ENCODE data around the gene CEMIP.

CEMIP gene

DNA sequence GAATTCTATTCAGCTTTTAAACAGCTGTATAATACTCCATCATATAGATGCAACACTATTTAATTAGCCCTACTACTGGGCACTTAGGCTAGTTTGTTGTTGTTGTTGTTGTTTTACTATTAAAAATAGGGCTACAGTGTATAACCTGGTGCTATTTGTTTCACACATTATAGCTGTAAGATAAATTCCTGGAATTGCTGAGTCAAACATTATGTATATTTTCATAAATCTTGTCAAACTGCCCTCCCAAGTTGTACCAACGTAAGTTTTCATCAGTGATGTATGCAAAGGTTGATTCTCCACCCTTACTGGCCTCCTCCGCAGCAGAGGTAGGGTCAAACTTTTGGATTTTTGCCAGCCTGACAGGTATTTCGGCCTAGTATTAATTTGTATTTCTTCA, 3.8 kb upstream of the CEMIP start:
- DNase-seq (ENCODE audit: low read depth in 2 of 2): no peak
- no peak overlapping the region for H3K4me3 ChIP-seq (replicated peaks in 1 of 2; ENCODE audit: low read depth in 2 of 2, low read length in 2 of 2)
- TF ChIP-seq, protein P1, sequence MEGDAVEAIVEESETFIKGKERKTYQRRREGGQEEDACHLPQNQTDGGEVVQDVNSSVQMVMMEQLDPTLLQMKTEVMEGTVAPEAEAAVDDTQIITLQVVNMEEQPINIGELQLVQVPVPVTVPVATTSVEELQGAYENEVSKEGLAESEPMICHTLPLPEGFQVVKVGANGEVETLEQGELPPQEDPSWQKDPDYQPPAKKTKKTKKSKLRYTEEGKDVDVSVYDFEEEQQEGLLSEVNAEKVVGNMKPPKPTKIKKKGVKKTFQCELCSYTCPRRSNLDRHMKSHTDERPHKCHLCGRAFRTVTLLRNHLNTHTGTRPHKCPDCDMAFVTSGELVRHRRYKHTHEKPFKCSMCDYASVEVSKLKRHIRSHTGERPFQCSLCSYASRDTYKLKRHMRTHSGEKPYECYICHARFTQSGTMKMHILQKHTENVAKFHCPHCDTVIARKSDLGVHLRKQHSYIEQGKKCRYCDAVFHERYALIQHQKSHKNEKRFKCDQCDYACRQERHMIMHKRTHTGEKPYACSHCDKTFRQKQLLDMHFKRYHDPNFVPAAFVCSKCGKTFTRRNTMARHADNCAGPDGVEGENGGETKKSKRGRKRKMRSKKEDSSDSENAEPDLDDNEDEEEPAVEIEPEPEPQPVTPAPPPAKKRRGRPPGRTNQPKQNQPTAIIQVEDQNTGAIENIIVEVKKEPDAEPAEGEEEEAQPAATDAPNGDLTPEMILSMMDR (IDR thresholded peaks at IDR 0.05; ENCODE audit: low read depth, low read length): no peak

DNA sequence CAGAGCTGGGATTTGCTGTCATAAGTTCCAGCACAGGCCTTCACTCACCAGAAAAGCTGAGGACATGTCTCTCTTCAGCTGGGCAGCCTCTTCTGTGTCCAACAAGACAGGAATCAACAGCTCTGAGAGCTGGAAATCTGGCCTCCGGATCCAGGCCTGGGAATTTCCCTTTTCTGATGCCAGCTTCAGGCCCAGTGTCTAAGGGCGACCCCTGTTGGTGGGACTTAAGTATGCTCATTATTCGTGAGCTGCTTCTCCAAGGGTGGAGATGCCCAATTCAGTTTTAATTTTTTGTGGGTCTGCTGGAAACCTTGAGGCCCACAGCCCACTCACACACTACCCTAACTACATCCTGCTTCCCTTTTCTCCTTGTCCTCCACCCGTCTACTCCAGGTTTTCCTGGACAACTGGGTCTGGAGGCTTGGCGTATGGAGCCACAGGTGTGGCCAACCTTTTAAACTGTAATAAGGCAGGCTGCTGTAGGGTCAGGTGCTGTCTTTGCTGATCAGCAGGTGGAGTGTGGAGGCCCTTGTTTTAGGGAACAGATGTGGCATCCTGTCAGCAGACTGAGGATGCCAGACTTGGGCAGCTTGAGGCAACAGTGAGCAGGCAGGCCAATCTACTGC, 2.6 kb upstream of the CEMIP start:
- H3K4me3 ChIP-seq (replicated peaks in 1 of 2; ENCODE audit: low read depth in 2 of 2, low read length in 2 of 2): no peak overlapping the region
- DNase-seq (ENCODE audit: low read depth in 2 of 2): peak; percentile 86 to 89
- TF ChIP-seq, protein P1 (IDR thresholded peaks at IDR 0.05; ENCODE audit: low read depth, low read length): peak; percentile 78

DNA sequence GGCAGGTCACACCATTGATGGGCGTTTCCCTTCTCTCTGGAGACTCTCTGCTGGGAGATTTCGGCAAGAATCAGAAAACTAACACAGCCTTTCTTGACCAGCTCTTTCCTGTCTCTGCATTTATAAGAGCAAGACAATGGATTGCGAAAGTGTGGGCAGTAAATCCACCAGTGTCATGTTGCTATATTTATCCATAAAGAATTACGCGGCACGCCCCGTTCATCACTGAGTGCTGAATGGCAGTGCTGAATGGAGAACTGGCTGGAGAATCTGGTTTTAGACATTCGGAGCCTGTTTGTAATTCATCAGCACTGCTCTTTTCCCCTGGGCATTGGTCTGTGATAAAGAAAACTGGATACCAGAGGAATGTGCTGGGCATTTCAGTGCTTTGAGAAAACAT, 2.0 kb upstream of the CEMIP start:
- TF ChIP-seq, protein P1 (IDR thresholded peaks at IDR 0.05; ENCODE audit: low read depth, low read length): no peak
- peak; percentile 96 to 97 for DNase-seq (ENCODE audit: low read depth in 2 of 2)
- H3K4me3 ChIP-seq (replicated peaks in 1 of 2; ENCODE audit: low read depth in 2 of 2, low read length in 2 of 2): no peak overlapping the region

DNA sequence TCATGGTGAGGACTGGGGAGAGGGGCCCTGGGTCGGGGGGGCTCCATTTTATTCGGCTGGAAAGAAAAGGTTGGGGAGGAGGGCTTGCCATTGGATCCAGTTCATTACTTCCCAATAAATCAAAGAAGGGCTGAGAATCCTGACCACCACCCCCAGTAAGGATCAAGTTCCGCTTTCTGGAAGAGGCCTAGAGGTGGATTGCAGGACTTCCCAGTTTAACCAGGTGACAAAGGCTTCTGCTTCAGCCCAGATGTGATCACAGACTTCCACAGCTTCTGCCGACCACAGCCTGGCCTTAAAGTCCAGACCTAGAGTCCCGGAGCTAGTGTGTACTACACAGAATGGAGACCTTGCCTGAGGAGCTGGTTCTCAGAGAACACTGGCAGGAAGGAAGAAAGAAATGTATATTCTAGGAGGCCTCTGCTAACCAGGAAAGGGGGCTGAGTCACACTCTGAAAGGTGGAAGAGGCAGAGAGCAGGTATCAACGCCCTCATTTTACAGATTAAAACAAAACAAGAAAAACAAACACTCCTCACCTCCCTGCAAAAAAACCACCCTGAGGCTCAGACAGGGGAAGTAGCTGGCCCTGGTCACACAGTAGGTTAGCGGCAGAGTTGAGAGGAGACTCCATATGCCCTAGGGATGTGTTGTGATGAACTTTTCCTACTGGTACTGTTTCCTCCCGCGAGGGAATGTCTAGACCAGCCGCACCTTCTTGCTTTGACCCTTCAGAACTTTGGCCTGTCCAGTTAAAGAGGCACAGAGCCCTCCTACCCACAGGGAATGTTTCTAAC, 1.1 kb upstream of the CEMIP start:
- peak; percentile 8 to 13 for DNase-seq (ENCODE audit: low read depth in 2 of 2)
- TF ChIP-seq, protein P1 (IDR thresholded peaks at IDR 0.05; ENCODE audit: low read depth, low read length): no peak
- no peak overlapping the region for H3K4me3 ChIP-seq (replicated peaks in 1 of 2; ENCODE audit: low read depth in 2 of 2, low read length in 2 of 2)

DNA sequence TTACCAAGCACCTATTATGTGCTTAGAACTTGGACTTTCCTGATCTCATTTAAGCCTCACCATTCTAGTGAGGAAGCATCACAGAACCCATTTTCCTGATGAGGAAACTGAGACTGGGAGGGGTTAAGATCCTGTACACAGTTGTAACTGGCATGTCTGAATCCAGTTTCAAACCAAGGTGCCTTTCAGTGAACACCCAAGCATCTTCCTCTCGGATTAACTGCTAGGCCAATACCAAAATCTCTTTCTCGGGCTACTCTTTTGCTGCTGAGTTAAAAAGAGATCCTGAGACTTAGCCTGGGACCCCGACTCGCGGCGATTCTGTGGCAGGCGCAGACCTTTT, 578 bp upstream of the CEMIP start:
- DNase-seq (ENCODE audit: low read depth in 2 of 2): no peak
- TF ChIP-seq, protein P1 (IDR thresholded peaks at IDR 0.05; ENCODE audit: low read depth, low read length): no peak
- H3K4me3 ChIP-seq (replicated peaks in 1 of 2; ENCODE audit: low read depth in 2 of 2, low read length in 2 of 2): no peak overlapping the region

DNA sequence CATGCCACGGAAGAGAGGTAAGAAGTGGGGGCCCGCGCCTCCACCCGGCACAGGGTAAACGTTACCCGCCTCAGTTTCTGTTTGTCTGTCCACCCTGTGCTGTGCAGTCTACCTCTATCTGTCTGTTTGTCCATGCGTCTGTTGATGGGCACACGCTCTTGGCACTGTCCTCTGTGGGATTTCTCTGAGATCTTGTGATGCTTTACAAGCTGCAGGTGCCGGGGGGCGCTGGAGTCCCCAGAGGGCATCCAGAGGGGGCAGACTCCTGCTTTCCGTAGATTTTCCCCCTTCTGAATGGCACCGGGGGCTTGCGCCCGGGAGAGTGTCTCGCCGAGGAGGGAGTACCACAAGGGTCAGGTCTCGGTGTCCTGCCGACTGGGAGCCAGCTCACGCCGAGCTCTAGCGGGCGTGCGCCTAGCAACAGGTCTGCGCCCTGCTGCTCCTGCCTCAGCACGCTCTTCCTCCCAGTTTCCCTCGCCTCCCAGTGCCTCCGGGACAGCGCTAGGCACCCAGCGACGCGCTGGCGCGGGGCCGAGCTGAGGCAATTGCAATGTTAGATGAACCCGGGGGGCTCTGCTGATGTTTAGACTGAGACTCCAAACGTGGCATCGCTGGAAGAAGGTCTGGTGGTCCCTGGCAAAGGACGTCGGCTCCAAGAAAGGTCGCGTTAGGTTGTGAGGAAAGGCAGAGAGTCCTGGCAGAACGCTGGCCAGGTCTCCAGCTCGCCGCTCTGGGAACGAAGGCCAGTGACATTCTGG, 667 bp downstream of the CEMIP start:
- TF ChIP-seq, protein P1 (IDR thresholded peaks at IDR 0.05; ENCODE audit: low read depth, low read length): no peak
- peak overlapping the region; percentile 60 to 78 for H3K4me3 ChIP-seq (replicated peaks in 1 of 2; ENCODE audit: low read depth in 2 of 2, low read length in 2 of 2)
- DNase-seq (ENCODE audit: low read depth in 2 of 2): peak; percentile 46 to 50

Data from cardiac fibroblast (primary cell).